Ecto neural progenitor cell (in vitro differentiated cells): Measurements from ENCODE around the gene PHACTR3.

Source experiments
- DNase-seq: peaks from one replicate; pipeline ENCODE4 v3.0.0-alpha.2; 2018; ENCODE audit warnings: low spot score

The PHACTR3 gene

GRCh38 chr20:59777331-59777725 is 173.0 kb downstream of the PHACTR3 start:
- DNase-seq, result peak; percentile 16

DNA sequence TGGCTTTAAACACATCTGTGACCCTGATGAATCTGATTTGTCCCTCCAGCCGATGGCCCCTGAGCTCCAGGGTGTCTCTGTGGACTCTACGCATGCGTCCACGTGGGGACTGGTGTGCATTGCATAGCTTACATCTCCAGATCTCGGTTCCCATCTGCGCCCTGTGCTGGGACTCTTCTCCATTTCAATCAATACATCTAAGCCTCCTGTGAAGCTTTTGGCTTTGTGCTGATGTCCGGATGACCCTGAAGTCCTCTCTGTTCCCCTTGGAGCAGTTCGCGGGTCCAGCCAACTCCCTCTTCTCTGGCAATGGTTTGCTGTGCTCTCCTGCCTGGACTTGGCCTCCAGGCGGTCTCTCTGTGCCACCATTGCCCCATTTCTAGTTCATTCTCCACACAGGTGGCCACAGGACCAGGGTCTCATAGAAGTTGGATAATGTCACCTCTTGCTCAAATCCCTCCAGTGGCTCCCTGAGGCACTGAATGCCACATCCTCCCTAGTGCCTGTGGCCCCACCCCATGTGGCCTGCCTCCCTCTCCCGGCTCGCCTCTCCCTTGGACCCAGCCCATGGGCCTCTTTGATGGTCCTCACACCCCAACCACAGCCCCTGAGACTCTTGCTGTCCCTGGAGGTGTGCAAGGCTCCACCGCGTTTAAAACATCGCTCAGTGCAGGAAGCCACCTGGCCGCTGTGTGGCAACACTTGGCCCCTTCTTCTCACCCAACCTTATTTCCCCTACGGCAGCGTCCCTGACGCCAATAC is 173.7 kb downstream of the PHACTR3 start:
- peak; percentile 32 for DNase-seq

- DNase-seq, result peak; percentile 16
Observed at GRCh38 chr20:59778615-59779200, 174.4 kb downstream of the PHACTR3 start.

DNA sequence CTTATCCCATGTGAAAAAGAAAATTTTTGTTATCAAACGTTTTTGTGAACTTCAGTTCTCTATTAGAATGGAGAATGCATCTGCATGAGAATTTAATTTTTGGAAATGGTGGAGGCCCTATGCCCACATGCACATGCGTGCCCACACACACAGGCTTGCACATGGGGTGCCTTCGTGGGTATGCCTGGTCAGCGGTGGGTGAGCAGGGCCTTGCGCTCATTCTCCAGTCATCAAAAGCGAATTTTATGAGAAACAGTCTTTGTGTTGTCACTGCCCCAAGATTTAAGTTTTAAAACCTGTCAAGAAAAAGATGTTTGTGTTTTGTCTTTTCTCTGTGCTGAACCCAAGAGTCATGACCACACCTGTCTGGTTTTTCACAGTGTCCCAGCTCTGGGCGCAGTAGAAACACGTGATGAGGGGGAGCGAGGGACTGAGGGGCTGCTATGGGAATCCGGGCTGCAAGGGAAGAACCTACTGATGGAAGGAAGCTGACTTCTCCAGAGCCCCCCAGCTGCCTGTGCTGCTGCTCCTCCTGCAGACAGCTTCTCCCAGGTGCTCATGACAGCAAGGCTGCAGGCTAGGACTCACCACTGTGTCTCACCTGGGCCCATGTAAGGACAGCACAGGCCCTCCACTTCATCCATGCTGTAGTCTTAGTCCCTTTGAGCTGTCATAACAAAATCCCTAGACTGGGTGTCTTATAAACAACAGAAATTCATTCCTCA is 175.5 kb downstream of the PHACTR3 start:
- DNase-seq, result no peak

DNA sequence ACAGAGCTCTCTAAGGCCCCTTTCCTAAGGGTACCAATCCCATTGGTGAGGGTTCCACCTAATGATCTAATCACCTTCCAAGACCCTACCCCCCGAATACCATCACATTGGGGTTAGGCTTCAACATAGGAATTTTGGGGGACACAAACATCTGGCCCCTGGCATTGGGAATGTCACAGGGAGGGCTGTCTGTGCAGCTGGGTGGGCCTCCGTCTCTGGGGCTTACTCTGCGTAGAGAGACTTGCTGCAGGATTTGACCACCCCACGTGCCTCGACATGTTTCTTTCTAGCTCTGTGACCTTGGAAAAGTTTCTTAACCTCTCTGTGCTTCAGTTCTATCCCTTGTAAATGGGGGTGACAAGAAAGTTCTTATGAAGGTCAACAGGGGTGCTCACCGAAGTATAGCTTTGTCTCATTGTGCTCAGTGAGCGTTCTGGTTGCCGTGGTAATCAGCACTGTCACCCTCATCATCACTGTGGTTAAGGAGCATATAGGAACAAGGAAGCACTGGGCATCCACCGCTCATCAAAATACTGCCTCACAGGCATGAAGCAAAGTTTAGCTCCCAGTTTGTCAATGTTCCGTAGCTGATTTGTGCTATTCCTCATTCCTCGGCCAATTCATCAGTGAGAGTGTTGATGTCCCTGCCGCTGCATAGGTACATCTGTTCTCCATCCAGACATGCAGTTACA is 176.3 kb downstream of the PHACTR3 start:
- peak; percentile 29 for DNase-seq

DNA sequence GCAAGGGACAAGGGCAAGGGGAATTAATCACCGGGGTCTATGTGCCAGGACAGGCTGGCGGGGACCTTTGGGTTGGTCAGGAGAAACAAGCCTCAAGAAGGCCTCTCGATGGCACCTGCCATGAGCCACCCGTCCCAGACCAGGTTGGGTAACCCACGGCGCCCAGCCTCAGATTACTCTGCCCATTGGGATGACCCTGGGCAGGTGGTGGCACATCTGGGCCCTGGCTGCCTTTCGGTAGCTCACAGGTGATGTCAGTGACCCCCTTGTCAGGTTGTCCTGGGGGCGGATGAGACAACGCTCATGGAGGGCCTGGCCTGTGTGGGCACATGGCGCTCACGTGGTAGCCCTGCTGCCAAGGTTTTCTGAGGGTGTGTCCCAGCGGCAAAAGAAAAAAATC is 176.9 kb downstream of the PHACTR3 start:
- DNase-seq, result no peak

DNA sequence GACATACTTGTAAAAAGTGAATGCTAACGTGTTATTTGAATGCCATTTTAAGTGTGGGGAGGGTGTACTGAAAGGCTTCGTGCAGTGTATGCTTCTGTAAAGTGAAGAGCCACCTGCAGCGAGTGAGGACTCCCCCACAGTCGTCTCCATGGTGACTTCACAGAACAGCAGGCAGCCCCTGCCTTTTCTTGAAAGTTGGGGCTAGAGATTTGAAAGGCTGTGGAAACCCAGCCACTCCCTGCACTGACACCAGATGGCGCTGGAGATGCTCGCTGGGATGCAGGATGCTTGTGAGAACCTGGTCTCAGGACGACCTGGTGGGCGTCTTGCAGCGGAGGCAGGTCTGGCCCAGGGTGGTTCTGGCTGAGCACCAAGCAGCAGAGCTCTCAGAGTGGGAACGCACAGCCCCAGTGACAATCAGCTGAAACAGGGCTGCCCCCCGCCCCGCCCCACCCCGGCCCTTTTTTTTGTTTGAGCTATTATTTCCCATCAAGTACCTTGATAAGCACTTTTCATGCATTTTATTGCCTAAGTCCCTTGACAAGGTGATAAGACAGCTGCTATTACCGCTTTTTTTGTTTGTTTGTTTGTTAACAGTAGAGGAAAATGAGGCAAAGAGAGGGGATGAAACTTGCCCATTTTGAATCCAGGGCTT is 178.8 kb downstream of the PHACTR3 start:
- DNase-seq, result peak; percentile 82

GRCh38 chr20:59783641-59784010 is 179.3 kb downstream of the PHACTR3 start:
- no peak for DNase-seq

GRCh38 chr20:59784365-59784764 is 180.0 kb downstream of the PHACTR3 start:
- peak; percentile 25 for DNase-seq

DNA sequence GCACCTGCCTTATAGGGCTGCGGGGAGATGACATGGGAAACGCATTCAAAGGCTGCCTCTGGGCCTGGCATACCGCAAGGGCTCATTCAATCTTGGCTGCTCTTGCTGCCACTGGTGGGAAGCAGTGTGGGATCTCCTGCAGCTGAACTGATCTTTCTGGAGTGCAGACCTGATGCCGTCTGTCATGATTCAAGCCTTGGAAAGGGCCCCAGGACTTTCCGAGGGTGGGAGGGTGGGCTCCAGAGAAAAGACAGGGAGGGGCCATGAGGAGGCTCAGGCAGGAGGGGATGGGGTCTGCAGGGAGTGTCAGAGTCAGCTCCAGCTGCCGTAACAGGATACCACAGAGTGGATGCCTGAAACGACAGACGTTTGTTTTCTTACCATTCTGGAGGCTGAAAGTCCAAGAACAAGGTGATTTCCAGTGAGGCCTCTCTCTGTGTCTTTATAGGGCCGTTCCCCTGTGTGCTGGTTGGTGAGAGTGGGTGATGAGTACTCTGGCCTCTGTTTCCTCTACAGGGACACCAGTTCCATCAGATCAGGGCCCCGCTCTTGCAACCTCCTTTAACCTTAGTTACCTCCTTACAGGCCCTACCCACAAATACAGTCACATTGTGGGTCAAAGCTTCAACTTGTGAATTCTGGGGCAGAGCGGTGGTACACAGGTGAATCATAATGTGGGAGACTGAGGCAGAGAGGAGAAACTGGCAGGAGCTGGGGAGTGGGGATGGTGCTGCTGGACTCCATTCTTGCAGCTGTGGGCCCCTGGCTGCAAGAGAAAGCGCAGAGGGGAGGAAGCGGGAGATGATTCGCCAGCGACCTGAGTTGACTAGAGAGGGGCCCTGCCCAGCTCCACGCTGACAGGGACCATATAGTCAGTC is 180.7 kb downstream of the PHACTR3 start:
- DNase-seq, result peak; percentile 40

- DNase-seq, result no peak
Observed at GRCh38 chr20:59785669-59785959, 181.3 kb downstream of the PHACTR3 start.

DNA sequence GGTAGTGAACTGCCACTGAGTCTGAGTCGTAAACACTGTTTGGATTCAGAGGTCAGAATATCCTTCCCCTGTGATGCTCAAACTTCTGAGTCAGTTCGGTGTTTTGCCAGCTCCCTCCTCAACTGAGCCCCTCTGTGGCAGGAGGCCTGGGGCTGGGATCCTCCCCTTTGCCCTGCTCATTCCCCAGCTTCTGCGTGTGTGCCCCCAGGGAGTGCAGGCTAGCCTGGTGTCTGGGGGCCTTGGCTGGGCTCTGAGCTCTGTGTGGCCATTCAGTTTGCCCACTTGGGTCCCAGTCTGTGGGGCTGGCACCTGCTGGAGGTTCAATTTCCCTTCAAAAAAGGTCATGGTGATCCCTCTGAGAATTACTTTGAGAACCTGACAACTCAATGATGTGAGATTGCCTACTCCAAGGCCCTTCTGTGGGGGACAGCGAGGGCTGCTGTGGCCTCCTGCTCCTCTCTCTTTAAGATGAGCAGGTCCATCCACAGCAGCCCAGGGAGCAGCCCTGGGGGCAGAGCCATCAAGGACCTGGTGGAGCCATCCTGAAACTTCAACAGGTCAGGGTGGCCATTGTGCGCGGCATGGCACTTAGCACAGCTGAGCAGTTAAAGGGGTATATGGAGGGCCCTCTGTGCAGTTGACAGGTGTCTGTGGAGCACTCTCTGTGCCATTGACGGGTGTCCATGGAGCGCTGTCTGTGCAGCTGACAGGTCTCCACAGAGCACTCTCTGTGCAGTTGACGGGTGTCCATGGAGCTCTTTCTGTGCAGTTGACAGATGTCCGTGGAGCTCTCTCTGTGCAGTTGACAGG is 181.9 kb downstream of the PHACTR3 start:
- peak; percentile 40 for DNase-seq

DNA sequence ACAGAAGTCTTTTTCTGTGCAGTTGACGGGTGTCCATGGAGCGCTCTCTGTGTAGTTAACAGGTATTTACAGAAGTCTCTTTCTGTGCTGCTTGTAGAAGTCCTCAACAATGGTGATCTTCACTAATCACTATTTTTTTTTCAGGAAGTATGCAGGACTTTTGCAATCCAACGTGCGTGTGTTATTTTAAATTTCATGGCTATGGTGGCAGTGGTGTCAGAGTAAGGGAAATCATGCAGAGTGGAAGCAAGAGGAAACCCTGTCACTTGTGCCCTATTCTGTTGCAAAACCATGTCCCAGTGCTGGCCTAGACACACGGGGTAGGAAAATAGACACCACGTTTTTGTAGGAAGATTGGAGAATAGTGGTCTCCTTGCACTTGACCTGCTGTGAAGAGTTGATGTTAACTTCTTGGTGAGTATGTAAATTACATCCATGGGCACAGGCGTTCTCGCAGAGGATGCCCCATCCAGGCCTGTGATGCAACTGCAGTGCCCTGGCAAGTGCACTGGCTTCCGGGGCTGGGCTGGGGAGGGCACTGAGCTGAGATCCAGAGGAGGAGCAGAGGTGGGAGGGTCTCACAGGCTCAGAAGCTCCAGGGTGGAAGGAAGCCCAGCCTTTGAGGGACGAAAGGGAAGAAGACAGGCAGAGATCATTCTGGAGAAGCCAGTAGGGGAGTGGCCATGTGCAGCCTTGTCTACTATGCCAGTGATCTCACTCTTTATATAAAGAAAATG is 182.6 kb downstream of the PHACTR3 start:
- DNase-seq, result no peak

DNA sequence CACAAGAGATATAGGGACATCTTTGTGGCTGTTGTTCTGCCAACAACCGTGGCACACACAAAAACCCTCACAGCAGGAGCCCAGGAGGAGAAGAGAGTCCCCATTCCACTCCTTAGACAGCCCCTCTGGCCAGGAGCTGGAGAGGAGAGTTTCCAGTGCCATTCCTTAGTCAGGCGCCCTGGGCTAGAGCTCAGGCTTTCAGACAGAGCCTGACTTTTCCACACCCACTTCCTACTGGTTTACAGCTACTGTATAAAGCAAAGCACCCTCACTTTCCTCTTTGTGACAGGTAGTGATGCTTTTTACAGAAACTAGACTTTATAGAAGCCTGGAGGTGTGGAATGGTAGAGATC is 183.2 kb downstream of the PHACTR3 start:
- peak; percentile 38 for DNase-seq

- peak; percentile 27 for DNase-seq
Observed at GRCh38 chr20:59788196-59788735, 183.9 kb downstream of the PHACTR3 start.

GRCh38 chr20:59788811-59789397 is 184.6 kb downstream of the PHACTR3 start:
- DNase-seq, result peak; percentile 44

- DNase-seq, result peak; percentile 26
Observed at GRCh38 chr20:59789686-59790085, 185.3 kb downstream of the PHACTR3 start.

- no peak for DNase-seq
Observed at GRCh38 chr20:59790346-59790745, 186.0 kb downstream of the PHACTR3 start.

DNA sequence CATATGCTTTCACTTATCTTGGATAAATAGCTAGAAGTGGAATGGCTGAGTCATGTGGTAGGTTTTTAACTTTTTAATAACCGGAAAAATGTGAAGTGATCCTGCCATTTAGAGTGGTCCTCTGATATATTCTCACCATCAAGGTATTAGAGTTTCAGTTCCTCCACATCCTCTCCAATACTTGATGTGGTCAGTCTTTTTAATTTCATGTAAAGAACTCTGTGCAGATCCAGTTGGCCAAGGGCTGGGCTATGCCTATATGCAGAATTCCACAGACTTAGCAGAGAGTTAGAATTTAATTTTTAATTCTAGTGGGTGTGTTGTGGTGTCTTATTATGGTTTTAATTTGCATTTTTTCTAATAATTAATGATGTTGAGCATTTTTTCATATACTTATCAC is 188.0 kb downstream of the PHACTR3 start:
- no peak for DNase-seq
